GM19193 (cell line): ENCODE measurements around the gene THAP7.

Source experiments
- POLR2A ChIP-seq: IDR thresholded peaks from 4 replicates; pipeline ENCODE4 v1.6.1; 2011; ENCODE audit not compliant: insufficient read depth, insufficient read length; ENCODE audit errors: extremely low read depth

The THAP7 gene

GRCh38 chr22:20960609-20961008 is 41.3 kb downstream of the THAP7 start:
- TF ChIP-seq POLR2A = no peak

DNA sequence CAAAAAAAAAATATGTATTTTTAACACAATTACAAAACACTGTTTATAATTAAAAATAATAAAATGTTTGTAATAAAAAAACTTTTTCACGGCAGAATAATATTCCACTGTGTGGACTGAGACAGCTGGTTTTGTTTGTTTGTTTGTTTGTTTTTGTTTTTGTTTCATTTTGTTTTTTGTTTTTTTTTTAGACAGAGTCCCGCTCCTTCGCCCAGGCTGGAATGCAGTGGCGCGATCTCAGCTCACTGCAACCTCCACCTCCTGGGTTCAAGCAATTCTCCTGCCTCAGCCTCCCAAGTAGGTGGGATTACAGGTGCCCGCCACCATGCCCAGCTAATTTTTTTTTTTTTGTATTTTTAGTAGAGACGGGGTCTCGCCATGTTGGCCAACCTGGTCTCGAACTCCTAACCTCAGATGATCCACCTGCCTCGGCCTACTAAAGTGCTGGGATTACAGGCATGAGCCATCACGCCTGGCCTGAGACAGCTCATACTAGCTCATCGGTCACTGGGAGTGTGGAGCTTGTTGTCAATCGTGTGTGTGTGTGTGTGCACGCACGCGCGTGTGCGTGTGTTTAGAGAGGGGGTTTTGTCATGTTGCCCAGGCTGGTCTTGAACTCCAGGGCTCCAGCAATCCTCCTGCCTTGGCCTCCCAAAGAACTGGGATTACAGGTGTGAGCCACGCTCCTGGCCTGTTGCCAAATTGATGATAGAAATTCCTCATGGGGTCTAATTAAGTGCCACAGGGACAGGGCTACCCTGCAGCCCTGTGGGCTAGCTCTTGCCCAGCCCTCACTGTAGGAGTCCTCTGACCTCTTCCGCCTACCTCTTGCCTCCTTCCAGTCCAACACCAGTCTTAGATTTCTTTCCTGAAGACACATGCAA is 42.1 kb downstream of the THAP7 start:
- no peak for TF ChIP-seq POLR2A

GRCh38 chr22:20957683-20958431 is 44.1 kb downstream of the THAP7 start:
- TF ChIP-seq POLR2A = no peak

DNA sequence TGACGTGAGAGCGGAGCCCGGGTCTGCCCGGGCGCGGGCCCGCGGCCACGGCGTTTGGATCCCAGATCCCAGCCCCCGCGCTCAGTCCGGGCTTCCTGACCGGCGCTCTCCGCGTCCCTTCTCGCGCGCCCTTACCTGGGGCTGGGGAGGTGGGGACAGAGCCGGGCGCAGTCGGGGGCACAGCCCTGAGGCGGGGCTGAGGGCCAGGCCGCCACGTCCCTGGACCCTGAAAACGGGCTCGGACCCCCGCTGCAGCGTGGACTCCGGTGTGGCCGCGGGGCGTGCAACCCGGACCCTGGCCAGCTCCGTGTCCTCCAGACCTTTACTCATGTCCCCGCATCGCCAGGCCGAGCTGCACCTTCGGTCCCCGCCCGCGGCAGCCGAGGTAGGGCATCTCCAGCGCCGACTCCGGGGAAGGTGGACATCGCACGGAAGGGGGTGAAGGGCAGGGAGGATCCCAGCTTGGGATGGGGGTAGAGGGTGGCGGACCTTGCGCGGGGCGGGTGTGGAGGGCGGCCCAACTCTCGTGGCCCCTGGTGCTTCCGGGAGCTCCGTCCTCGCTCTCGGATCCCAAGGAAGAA is 44.7 kb downstream of the THAP7 start:
- TF ChIP-seq POLR2A = no peak

GRCh38 chr22:20956258-20957101 is 45.4 kb downstream of the THAP7 start:
- TF ChIP-seq POLR2A = no peak

DNA sequence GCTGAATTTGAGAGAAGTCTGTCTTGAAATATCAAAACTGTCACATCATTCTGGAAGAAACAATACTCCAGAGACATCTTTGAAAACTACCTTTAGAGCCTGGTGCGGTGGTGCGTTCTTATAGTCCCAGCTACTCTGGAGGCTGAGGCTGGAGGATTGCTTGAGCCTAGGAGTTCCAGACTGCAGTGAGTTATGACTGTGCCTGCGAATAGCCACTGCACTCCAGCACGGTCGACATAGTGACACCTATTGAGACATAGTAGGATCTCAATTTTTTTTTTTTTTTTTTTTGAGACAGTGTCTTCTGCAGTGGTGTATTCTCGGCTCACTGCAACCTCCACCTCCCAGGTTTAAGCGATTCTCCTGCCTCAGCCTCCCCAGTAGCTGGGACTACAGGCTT is 46.4 kb downstream of the THAP7 start:
- no peak for TF ChIP-seq POLR2A

DNA sequence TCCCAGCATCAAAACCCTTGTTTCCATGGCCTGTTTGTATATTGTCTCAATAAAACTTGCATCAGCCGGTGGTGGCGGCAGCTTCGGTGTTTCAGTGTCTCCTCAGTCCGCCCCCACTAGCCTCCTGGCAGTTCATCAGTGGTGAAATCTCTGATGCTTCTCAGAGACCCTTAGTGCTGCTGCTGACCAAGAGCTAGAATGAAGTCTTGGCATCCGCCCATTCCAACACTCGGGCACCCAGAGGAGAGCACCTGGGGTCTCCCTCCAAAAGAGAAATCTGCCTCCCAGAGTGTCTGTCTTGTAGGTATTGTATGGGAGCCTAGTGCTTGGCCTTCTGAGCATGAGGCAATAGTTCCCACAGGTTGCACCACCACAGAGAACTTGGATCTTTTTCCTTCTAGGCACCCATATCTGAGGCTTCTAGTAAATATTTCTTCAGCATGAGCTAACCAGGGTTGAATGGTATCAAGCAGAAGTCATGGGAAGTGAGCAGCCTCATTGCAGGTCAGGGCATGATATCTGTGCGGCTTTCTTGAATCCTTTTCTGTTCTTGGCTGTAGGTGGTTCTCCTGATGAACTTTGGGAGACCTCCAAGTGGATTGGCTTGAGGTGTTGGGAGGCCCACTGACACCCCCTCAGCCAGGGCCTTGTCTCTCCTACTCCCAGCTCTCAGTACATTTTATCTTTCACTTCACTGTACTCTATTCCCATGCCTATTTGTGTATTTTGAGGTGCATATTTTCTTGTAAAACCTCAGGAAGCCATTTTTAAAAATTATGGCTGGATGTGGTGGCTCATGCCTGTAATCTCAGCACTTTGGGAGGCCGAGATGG is 48.0 kb downstream of the THAP7 start:
- no peak for TF ChIP-seq POLR2A

- TF ChIP-seq POLR2A = no peak
These were observed 48.6 kb downstream of the THAP7 start for GRCh38 chr22:20953342-20953608.

GRCh38 chr22:20952544-20953341 is 49.2 kb downstream of the THAP7 start:
- TF ChIP-seq POLR2A = no peak

DNA sequence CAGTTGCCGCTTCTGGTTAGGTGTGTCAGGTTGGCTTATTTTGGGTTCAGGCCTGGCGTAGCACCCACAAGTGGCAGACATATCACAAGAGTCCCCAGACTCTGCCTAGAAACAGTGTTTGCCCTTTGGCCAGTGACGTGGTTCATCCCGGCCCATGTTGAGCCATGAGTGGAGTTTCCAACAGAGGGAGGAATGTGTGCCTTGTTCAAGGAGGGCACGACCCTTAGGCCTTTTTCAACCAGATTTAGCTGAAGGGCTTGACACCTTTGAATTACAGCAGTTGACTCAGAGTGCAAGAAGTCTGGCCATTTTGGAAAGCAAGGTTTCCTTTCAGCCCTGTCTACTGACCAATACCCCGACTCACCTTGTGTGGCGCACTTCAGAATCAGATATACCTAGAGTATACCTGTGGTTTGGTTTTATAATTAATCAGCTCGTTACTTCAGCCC is 50.0 kb downstream of the THAP7 start:
- no peak for TF ChIP-seq POLR2A

DNA sequence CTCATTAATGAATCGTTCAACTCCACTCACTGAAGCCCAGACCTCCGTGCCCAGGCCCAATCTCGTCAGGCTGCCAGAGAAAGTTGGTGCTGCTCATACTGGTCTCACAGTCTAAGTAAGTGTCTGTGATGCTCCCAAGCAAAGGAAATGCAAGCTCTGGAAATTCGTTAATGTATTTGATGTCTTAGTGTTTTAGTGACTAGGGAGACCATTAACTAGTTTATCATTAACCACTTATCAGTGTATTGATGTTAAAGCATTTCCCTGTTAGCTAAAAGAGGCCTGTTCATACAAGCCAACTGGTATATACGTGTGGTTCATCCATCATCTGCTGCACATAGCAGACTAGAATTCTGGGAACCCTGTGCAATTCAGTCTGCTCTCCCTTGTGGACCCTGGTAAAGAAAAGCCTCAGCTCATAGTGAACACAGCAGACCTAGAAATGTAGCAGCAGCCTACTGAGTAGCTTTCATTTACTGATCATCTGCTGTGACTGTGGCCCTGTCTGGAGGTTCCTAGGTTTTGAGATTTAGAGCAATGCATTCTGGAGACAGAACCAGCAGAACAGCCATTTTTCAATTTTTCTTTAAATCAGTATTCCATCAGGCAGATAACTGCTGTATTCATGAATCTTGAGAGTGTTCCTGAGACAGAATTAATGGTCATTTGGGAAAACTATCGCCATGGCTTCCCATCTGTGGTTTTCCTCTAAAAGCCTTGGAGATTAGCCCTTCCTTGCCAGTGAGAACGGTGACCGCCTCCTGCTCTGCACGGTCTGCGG is 50.6 kb downstream of the THAP7 start:
- TF ChIP-seq POLR2A = no peak

GRCh38 chr22:20949698-20950183 is 52.2 kb downstream of the THAP7 start:
- no peak for TF ChIP-seq POLR2A
